Measurements from ENCODE around the gene ADCK1. TPM values are rescaled to one million over a fixed set of nuclear protein-coding genes. Genes with fewer than 3 reads are reported as not detected.
"Not testable (repeated sequence)": the region's sequence is repeated elsewhere in the genome, so short reads cannot be mapped to it uniquely, and the experiment has no call there.

The ADCK1 gene
- total and polyA plus RNA-seq, 9 of the 15 experiments (the other 6 are each of a cell fraction or from before 2014, with no cell fraction given): 2.8 to 8.9 (median 4.3) TPM

DNA sequence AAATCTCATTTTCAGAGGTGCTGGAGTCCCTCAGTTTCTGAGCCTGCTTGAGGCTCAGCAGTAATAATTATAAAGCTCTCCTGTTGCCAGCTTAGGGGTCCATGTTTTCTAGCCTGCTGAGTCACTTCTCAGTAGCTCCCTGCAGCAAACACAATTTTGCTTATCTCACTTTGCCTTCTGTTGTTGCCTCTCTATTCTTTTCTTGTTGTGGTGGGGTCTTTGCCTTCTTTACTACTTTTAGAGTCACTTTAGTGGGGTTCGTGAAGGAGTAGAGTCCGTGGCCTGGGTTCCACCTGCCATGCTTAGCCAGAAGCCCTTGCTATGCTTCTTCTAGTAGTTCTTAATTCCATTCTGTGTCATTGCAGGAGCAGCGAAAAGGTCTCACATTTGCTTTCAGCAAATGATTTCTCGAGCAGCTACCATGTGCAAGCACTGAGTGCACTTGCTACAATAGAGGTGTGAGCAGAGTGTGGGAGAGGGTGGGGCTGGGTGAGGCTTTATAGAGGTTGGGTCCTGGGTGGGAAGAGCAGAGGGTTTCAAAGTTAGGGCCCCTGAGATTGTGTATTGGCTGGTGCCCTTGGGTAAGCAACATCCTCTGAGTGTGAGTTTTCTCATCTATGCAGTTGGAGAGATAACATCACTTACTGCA is 114.3 kb downstream of the ADCK1 start (continued):
- TF ChIP-seq, protein P1, sequence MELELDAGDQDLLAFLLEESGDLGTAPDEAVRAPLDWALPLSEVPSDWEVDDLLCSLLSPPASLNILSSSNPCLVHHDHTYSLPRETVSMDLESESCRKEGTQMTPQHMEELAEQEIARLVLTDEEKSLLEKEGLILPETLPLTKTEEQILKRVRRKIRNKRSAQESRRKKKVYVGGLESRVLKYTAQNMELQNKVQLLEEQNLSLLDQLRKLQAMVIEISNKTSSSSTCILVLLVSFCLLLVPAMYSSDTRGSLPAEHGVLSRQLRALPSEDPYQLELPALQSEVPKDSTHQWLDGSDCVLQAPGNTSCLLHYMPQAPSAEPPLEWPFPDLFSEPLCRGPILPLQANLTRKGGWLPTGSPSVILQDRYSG (tag; conservative IDR thresholded peaks at IDR 0.05; ENCODE audit: low read depth): 0 out of 2 replicates have a peak, but pooled peaks have one; percentile 35
- TF ChIP-seq TAL1 (IDR thresholded peaks at IDR 0.05): peak; percentile 78
- TF ChIP-seq, protein P2, sequence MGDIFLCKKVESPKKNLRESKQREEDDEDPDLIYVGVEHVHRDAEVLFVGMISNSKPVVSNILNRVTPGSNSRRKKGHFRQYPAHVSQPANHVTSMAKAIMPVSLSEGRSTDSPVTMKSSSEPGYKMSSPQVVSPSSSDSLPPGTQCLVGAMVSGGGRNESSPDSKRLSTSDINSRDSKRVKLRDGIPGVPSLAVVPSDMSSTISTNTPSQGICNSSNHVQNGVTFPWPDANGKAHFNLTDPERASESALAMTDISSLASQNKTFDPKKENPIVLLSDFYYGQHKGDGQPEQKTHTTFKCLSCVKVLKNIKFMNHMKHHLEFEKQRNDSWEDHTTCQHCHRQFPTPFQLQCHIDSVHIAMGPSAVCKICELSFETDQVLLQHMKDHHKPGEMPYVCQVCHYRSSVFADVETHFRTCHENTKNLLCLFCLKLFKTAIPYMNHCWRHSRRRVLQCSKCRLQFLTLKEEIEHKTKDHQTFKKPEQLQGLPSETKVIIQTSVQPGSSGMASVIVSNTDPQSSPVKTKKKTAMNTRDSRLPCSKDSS (IDR thresholded peaks at IDR 0.05; ENCODE audit: low read depth, partially characterized antibody): no peak
- TF ChIP-seq TEAD4 (IDR thresholded peaks at IDR 0.05; ENCODE audit: low read length): peak; percentile 71
- TF ChIP-seq TEAD4 (CRISPR knock-in tag; IDR thresholded peaks at IDR 0.05; ENCODE audit: borderline replicate concordance): no peak

DNA sequence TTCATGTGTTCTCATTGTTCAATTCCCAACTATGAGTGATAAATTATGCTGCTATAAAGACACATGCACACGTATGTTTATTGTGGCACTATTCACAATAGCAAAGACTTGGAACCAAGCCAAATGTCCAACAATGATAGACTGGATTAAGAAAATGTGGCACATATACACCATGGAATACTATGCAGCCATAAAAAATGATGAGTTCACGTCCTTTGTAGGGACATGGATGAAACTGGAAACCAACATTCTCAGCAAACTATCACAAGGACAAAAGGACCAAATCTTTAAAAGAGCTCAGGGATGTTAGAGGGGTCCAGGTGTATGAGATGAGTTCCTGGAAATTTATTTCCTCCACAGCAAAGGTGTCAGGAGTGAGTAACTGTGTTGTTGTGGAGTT is 115.5 kb downstream of the ADCK1 start:
- BruUV-seq (replicated peaks); H3K9me3 ChIP-seq (replicated peaks; ENCODE audit: control insufficient read depth, insufficient read depth, low read depth, low read length); CTCF ChIA-PET (ENCODE audit: low intra/inter-chr PET ratio); POLR2A ChIA-PET; H3K9ac ChIP-seq (ENCODE audit: insufficient read depth in 1 of 2, low read depth in 2 of 2, low read length in 2 of 2); H3K4me2 ChIP-seq (ENCODE audit: insufficient read depth, low read length); H3K36me3 ChIP-seq (ENCODE audit: control insufficient read depth, insufficient read depth, low read length); in situ Hi-C loops (cut with MboI); H3K9me1 ChIP-seq (ENCODE audit: control insufficient read depth, insufficient read depth, low read length); intact Hi-C loops (cut with micrococcal nuclease); H3K4me3 ChIP-seq; ATAC-seq; H3K27me3 ChIP-seq (ENCODE audit: control insufficient read depth in 2 of 2, insufficient read depth in 2 of 2, low read length in 2 of 2); H3K27ac ChIP-seq (ENCODE audit: extremely low read depth, low read depth, low read length); DNase-seq (ENCODE audit: extremely low read depth in 1 of 4, low spot score in 3 of 4); H2AFZ ChIP-seq (ENCODE audit: low read depth, low read length); H3K79me2 ChIP-seq (ENCODE audit: control insufficient read depth, insufficient read depth, low read length); H4K20me1 ChIP-seq (replicated peaks; ENCODE audit: control insufficient read depth, insufficient read depth, low read length); FAIRE-seq: not testable (repeated sequence)
- H3K4me1 ChIP-seq (replicated peaks in 1 of 2; ENCODE audit: control insufficient read depth in 2 of 2, insufficient read depth in 2 of 2, low read length in 2 of 2): peaks cover 26 to 59% of the 10 kb centered on the region in 2 experiments
- TF ChIP-seq BCOR (IDR thresholded peaks at IDR 0.05) (peak; percentile 87), RBM25 (IDR thresholded peaks at IDR 0.05; ENCODE audit: low read depth, low read length, severe bottlenecking) (peak; percentile 52), NFIC (IDR thresholded peaks at IDR 0.05) (peak; percentile 76), HDAC2 (IDR thresholded peaks at IDR 0.05) (0 out of 2 replicates have a peak, but pooled peaks have one; percentile 23), KDM1A (IDR thresholded peaks at IDR 0.05) (peak; percentile 30 to 77; a peak in 2 of 4 replicates), ZNF146 (CRISPR knock-in tag; IDR thresholded peaks at IDR 0.05; ENCODE audit: unreplicated experiment) (peak; percentile 66)
- WGBS (ENCODE audit: insufficient coverage, low coverage, missing lambda C conversion rate): 59% methylated on average over 2 of the region's 2 CpGs

All from K562 (cell line).